HG03558 (cell line): ENCODE results near the gene CNTN5.
A peak's percentile ranks its signal among the peaks of the same experiment; 100 is the strongest.

Source experiments
- ATAC-seq: cut with Tn5 transposase; IDR thresholded peaks from one replicate; pipeline ENCODE4 v1.9.1; 2021; ENCODE audit warnings: moderate number of reproducible peaks; ENCODE audit not compliant: unreplicated experiment; ENCODE audit errors: extremely low read depth

The CNTN5 gene

DNA sequence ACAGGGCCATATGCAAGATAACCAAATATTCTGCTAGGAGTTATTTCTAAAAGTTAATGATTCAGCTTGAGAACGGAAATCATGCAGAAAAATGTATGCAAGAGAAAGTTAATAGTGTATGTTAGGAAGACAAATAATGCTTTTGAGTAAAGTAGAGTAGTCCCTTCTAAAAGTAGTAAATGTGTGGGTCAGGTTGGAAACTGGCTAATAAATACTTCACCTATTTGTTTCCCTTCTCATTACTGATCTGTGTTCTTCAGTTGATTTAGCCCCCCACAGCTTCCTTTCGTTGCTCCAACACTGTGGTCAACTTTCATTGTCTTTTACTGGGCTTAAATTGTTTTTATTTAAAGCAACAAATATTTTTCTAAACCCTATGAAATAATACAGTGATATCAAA is 444.2 kb downstream of the CNTN5 start:
- no peak for ATAC-seq

- ATAC-seq = no peak
These were observed 468.8 kb downstream of the CNTN5 start for GRCh38 chr11:99489581-99489980.

DNA sequence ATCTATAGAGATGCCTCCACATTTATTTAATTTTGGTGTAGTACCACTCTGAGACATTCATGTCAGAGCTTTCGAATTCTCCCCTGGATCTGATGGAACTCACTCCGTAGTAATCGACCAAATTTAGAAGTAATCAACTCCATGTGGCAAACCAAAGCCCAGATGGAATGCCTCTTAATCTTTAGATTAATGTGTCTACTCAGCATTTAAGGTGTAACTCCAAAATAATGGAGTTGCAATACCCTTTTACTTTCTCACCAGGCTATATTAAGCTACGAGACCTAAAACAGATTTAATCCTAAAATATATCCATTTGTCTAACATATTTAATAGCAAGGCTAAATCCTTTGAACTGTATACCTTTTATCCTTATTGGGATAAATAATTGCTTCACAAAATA is 473.3 kb downstream of the CNTN5 start:
- ATAC-seq = no peak

DNA sequence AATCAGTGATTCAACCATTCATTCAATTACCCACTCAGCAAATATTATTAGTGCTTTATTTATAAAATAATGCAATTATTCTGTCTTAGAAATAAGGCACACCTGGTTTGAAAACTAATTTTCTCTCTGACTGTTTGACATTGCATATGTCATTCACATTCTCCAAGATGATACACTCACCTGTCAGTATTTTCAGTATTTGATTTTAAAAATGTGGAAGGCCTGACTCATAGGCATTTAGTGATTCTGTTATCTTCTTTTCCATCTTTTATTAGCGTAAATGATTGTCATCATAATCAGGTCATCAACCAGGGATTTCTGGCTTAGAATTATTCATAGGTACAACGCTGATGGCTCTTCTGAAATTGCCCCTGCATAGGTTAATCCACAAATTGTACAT is 480.9 kb downstream of the CNTN5 start:
- ATAC-seq = no peak

DNA sequence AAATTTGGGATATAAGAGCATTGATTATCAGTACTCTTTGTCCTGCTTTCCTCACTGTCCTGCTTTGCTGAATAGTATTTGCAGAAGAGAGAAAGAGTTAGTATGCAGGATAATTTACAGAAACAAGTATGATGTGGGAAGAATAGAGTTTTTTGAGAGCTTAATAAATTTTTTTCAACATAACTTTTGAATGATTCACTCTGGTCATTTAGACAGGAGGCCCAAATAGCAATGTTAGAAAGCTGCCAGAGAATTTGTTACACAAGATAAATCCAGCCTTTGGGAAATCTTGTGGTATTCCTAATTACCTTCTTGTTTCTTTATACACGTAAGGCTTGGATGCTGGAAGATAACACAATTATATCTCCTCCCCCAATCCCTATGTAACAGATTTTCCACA is 484.6 kb downstream of the CNTN5 start:
- ATAC-seq = no peak

DNA sequence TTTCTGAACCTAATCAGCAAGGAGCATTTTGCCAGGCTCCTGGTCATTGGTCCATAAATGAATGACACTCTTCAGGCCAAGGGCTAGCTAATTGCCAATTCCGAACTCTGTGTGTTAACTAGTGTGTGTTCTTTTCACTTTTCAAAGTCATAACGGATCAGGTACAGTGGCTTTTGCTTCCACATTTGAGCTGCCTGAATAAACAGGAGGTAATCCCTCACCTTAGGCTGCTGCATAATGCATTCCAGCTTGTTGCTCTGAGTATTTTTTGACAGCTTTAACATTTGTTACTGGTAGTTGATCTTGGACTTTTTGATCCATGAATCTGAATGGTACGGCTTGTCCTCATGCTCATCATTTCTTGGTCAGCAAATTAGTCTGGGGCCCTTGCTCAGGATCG is 485.1 kb downstream of the CNTN5 start:
- ATAC-seq = no peak

- no peak for ATAC-seq
These were observed 489.1 kb downstream of the CNTN5 start for GRCh38 chr11:99509863-99510262.

DNA sequence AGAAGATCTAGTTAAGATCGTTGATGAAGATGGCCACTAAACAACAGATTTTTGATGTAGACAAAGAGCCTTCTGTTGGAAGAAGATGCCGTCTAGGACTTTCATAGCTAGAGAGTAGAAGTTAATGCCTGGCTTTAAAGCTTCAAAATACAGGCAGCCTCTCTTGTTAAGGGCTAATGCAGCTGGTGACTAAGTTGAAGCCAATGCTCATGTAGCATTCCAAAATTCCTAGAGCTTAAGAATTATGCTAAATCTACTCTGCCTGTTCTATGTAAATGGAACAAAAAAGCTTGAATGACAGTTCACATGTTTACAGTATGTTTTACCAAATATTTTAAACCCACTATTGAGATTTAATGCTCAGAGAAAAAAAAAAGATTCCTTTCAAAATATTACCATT is 492.6 kb downstream of the CNTN5 start:
- no peak for ATAC-seq

- no peak for ATAC-seq
These were observed 498.3 kb downstream of the CNTN5 start for GRCh38 chr11:99519095-99519494.

DNA sequence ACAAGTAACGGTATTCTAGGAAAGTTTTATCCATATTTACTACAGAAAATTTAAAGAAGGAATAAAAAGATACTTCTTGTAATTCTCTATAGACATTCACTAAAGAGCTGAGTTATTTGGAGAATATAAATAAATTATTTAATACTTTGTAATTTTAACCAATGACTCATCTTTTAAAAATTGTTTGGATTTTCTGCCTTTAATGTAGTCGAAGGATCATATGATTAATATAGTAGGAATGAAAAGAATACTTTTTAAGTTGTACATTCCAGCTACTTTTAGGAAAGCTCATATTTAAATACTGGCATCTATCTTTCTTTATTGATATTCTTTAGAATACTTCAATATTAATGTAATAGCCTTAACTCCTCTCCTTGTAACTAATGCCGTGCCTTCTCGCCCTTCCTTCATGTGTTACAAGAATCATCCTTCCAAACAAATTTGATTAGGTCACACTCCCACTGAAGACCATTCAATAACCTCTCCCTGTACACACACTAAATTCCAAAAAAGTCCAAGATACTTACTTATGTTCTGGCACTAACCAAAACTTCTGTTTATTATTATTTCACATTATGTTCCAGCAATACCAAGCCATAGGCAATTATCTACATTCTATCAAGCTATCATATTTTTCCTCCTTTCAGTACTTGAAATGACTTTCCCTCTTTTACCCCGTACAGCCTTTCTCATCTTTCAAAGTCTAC is 501.9 kb downstream of the CNTN5 start:
- no peak for ATAC-seq

DNA sequence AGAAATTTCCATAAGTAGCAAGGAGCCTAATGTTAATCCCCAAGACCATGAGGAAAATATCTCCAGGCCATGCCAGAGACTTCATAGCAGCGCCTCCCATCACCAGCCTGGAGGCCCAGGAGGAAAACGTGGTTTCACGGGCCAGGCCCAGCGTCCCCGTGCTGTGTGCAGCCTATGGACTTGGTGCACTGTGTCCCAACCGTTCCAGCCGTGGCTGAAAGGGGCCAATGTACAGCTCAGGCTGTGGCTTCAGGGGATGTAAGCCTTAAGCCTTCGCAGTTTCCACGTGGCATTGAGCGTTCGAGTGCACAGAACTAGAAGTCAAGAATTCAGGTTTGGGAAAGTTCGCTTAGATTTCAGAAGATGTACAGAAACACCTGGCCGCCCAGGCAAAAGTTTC is 510.7 kb downstream of the CNTN5 start:
- no peak for ATAC-seq

GRCh38 chr11:99534812-99535211 is 514.1 kb downstream of the CNTN5 start:
- peak; percentile 41 for ATAC-seq

GRCh38 chr11:99535406-99535805 is 514.7 kb downstream of the CNTN5 start:
- ATAC-seq = no peak

DNA sequence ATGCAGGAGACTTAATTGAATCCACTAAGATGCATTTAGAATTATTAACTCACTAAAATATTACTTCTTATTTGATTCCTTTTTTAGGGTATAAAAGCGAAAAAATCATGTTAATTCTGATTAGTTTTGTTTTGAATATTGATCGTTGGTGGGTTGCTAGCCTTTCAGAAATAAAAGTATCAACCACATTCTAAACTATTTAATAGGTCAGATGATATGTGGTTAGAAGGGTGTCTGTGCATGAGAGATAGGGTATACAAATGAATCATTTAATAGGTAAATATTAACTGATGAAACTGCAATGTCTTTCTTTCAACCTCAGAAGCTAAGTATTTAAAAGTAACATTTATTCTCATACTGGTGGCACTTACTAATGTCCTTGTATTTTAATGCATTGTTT is 515.1 kb downstream of the CNTN5 start:
- peak; percentile 68 for ATAC-seq

DNA sequence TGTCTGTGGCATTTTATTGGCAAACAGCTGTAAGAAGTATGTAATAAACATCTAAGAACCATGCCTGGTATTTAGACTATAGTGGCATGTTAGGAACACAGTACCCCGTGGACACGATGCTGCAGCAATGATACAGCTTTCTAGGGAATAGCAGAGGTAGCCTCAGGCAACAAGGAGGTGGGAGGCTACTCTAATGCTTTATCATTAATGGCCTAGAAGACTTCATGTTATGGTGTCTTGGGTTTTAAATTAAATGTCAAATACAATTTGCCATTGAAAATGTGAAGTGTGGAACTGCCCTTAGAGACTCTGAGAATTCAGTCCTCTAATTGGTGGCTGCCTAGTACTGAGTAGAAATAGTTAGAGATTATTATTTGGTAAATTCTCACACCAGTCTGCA is 516.9 kb downstream of the CNTN5 start:
- ATAC-seq = no peak

- no peak for ATAC-seq
These were observed 524.9 kb downstream of the CNTN5 start for GRCh38 chr11:99545616-99546015.

DNA sequence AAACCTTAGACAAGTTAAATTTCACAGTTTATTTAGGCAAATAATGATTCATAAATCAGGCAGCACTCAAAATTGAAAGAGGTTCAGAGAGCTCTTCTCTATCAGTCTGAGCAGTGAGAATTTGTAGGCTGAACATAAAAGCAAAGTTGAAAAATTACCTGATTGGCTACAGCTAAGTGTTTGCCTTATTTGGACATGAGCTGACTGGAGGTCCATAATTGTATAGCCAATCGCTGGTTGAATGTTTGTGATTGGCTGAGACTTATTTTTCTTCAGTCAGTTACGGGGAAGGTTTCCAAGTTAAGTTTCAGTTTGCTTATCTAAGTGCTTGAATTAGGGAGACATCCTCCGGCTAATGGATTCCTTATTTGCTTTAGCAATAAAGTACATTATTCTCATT is 527.5 kb downstream of the CNTN5 start:
- no peak for ATAC-seq

GRCh38 chr11:99554232-99554903 is 533.6 kb downstream of the CNTN5 start:
- no peak for ATAC-seq

DNA sequence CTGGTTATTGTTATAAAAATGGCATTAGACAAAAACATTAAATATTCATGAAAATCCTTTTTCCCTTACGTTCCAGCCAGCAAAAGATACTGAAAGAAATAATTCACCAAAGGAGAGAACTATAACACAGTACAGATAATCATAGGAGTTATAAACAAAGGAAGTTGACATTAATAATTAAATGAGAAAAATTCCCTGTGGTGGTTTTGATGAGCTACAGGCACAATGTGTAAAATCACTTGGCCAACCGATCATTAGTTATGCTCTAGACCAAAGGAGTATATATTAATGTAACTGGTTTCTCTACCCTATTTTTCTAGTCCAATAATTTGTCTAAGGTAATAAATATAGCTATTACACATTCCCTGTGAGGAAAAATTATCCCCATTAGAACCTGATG is 534.7 kb downstream of the CNTN5 start:
- ATAC-seq = no peak

GRCh38 chr11:99565333-99565732 is 544.6 kb downstream of the CNTN5 start:
- peak; percentile 35 for ATAC-seq

GRCh38 chr11:99567334-99567956 is 546.7 kb downstream of the CNTN5 start:
- ATAC-seq = no peak

GRCh38 chr11:99568808-99569207 is 548.1 kb downstream of the CNTN5 start:
- no peak for ATAC-seq
